GM12878 (cell line): Measurements from ENCODE around the gene ASF1B. TPM values are rescaled to one million over a fixed set of nuclear protein-coding genes. Genes with fewer than 3 reads are reported as not detected.

Experiments used
- ATAC-seq: fragments of 200-7000 bp; cut with Tn5 transposase; 3 replicates; pipeline ENCODE4 v1.9.1; 2020; ENCODE audit warnings: mild to moderate bottlenecking, moderate library complexity
- BruUV-seq: library from RNA; stranded (reverse); fragments of 400-500 nt; replicated peaks from 2 replicates; lab custom pipeline; 2021; lab: Mats Ljungman, UMichigan
- CTCF ChIA-PET: fragments of 300-600 bp; sonication (Branson Sonifier 250); formaldehyde crosslinking; extraction: SDS; loops from one replicate; lab custom pipeline; 2021; ENCODE audit warnings: inconsistent platforms; lab: Yijun Ruan, JAX
- POLR2A ChIA-PET: fragments of 350-600 bp; formaldehyde crosslinking; extraction: SDS; loops from one replicate; lab custom pipeline; 2021; ENCODE audit warnings: inconsistent platforms; lab: Charles Lee
- RAD21 ChIA-PET: fragments of 300-600 bp; sonication (Branson Sonifier 250); formaldehyde crosslinking; loops from one replicate; lab custom pipeline; 2023; ENCODE audit warnings: antibody characterized with exemption; ENCODE audit not compliant: unreplicated experiment; lab: Charles Lee
- SMC1A ChIA-PET: fragments of 300-600 bp; sonication (Branson Sonifier 250); formaldehyde crosslinking; loops from one replicate; lab custom pipeline; 2023; ENCODE audit not compliant: unreplicated experiment, uncharacterized antibody; lab: Charles Lee
- DNase-seq: peaks from one replicate; pipeline ENCODE4 v3.0.0-alpha.2; 2011; ENCODE audit warnings: low read depth, low spot score
- FAIRE-seq: peaks from 3 replicates; lab custom pipeline; 2011; peaks lifted over from hg19 to GRCh38; lab: Jason Lieb, UNC
- H2AFZ ChIP-seq: 2 replicates; pipeline ENCODE4 v1.6.0; 2011; ENCODE audit warnings: low read depth, low read length, control low read depth; ENCODE audit not compliant: control insufficient read depth
- H3K27ac ChIP-seq: 2 replicates; pipeline ENCODE4 v1.5.1; 2011; ENCODE audit warnings: control low read depth; ENCODE audit not compliant: control insufficient read depth, insufficient read depth
- H3K27me3 ChIP-seq, 2 experiments: replicated peaks in 1 of 2; 2 replicates each; pipeline versions ENCODE4 v1.6.0 to v1.6.1; 2011; ENCODE audit warnings: low read length in 1 of 2; ENCODE audit not compliant: control insufficient read depth in 2 of 2, insufficient read depth in 2 of 2
- H3K36me3 ChIP-seq, 2 experiments: 2 replicates each; pipeline ENCODE4 v1.5.1; 2011; ENCODE audit warnings: low read length in 1 of 2; ENCODE audit not compliant: control insufficient read depth in 2 of 2, insufficient read depth in 2 of 2
- H3K4me1 ChIP-seq: 2 replicates; pipeline ENCODE4 v1.6.1; 2011; ENCODE audit warnings: mild to moderate bottlenecking, low read length, moderate library complexity, mixed read lengths; ENCODE audit not compliant: control insufficient read depth, insufficient read depth
- H3K4me2 ChIP-seq: 2 replicates; pipeline ENCODE4 v1.6.0; 2011; ENCODE audit warnings: control low read depth; ENCODE audit not compliant: control insufficient read depth, insufficient read depth
- H3K4me3 ChIP-seq: fragments of 200-600 bp; sonication (generic); 2 replicates; pipeline ENCODE4 v1.5.1; 2016
- H3K79me2 ChIP-seq: 2 replicates; pipeline ENCODE4 v1.6.0; 2011; ENCODE audit warnings: low read length; ENCODE audit not compliant: control insufficient read depth, insufficient read depth
- H3K9ac ChIP-seq: 2 replicates; pipeline ENCODE4 v1.8.0; 2011; ENCODE audit warnings: low read length, control low read depth, mixed read lengths; ENCODE audit not compliant: control insufficient read depth, insufficient read depth
- H3K9me3 ChIP-seq: replicated peaks from 3 replicates; pipeline ENCODE4 v1.5.1; 2011; ENCODE audit warnings: mild to moderate bottlenecking, low read length; ENCODE audit not compliant: control insufficient read depth, insufficient read depth
- H4K20me1 ChIP-seq: 2 replicates; pipeline ENCODE4 v1.6.0; 2011; ENCODE audit not compliant: control insufficient read depth, insufficient read depth
- ASH2L ChIP-seq: fragments of 300-600, 200-600 bp; sonication (generic); IDR thresholded peaks from 2 replicates; pipeline ENCODE4 v1.6.1; 2017; ENCODE audit warnings: low read depth, mild to moderate bottlenecking, borderline replicate concordance
- BACH1 ChIP-seq: fragments of 450-650 bp; IDR thresholded peaks from 2 replicates; pipeline ENCODE4 v1.6.1; 2017; ENCODE audit warnings: mild to moderate bottlenecking, borderline replicate concordance
- CBFB ChIP-seq: IDR thresholded peaks from 2 replicates; pipeline ENCODE4 v1.6.1; 2016; ENCODE audit warnings: antibody characterized with exemption, low read depth
- CHD1 ChIP-seq: IDR thresholded peaks from 2 replicates; pipeline ENCODE4 v1.6.1; 2012; ENCODE audit warnings: low read depth, low read length, improper control_type of control experiment
- IRF5 ChIP-seq: fragments of 450-650 bp; IDR thresholded peaks from 2 replicates; pipeline ENCODE4 v1.6.1; 2017; ENCODE audit warnings: borderline replicate concordance
- MEF2A ChIP-seq: IDR thresholded peaks from 2 replicates; pipeline ENCODE4 v1.6.1; 2011; ENCODE audit warnings: low read depth, mild to moderate bottlenecking, low read length, moderate library complexity; ENCODE audit not compliant: insufficient read depth
- NR2C1 ChIP-seq: fragments of 450-650 bp; IDR thresholded peaks from 2 replicates; pipeline ENCODE4 v1.6.1; 2017; ENCODE audit warnings: antibody characterized with exemption, mild to moderate bottlenecking, moderate library complexity
- PML ChIP-seq: IDR thresholded peaks from 2 replicates; pipeline ENCODE4 v1.6.1; 2012; ENCODE audit warnings: low read length, inconsistent platforms
- POLR2AphosphoS2 ChIP-seq: IDR thresholded peaks from 2 replicates; pipeline ENCODE4 v1.6.1; 2011; ENCODE audit warnings: low read depth, mild to moderate bottlenecking, low read length, improper control_type of control experiment, moderate library complexity
- POU2F2 ChIP-seq: IDR thresholded peaks from 3 replicates; pipeline ENCODE4 v1.6.1; 2011; ENCODE audit warnings: low read depth, mild to moderate bottlenecking, low read length, borderline replicate concordance
- SMAD1 ChIP-seq: fragments of 450-650 bp; IDR thresholded peaks from 2 replicates; pipeline ENCODE4 v1.6.1; 2018; ENCODE audit warnings: mild to moderate bottlenecking, low read depth; ENCODE audit not compliant: partially characterized antibody
- STAT1 ChIP-seq: fragments of 450-650 bp; conservative IDR thresholded peaks from 2 replicates; pipeline ENCODE4 v1.6.1; 2014; ENCODE audit warnings: antibody characterized with exemption, mild to moderate bottlenecking
- TCF7 ChIP-seq: IDR thresholded peaks from 2 replicates; pipeline ENCODE4 v1.6.1; 2014; ENCODE audit warnings: antibody characterized with exemption, borderline replicate concordance
- WGBS: methylation state at CpG from one replicate; pipeline ENCODE4 v1.1.6; 2016; ENCODE audit warnings: low lambda C conversion rate; ENCODE audit not compliant: insufficient replicate concordance, insufficient coverage; ENCODE audit errors: missing lambda C conversion rate; 5-methylcytosine and 5-hydroxymethylcytosine counted together
- in situ Hi-C: fragments of 300-500 bp; cut with MboI; formaldehyde crosslinking; loops from 9 replicates; pipeline ENCODE4 v1.14.3; 2018; ENCODE audit warnings: mixed read lengths
- intact Hi-C: fragments of 100-400 bp; cut with micrococcal nuclease; formaldehyde crosslinking; loops from one replicate; pipeline ENCODE4 v1.14.2; 2022; ENCODE audit not compliant: unreplicated experiment
- polyA plus RNA-seq, 11 experiments: library from polyadenylated mRNA; depleted of rRNA in 4 of 11; unstranded in 6 of 11; stranded (reverse) in 5 of 11; fragments of >200 nt; fragmentation: Nextera tagmentation in 4 of 11; fragmentation: Illumina TruSeq in 1 of 11; extraction: Ambion mirVana in 4 of 11; extraction: Trizol in 1 of 11; gene quantifications; 1 replicate in 1 of 11; 2 replicates in 10 of 11; pipeline versions ENCODE4 v1.2.1 to v1.2.3, GENCODE V29; 2011 to 2016; ENCODE audit warnings: inconsistent platforms in 2 of 11, missing spikeins in 2 of 11, low read depth in 1 of 11
- total RNA-seq, 4 experiments: library from RNA; depleted of rRNA in 3 of 4; stranded (reverse); fragments of >200 nt in 3 of 4; fragmentation: Illumina TruSeq in 1 of 4; extraction: Trizol in 1 of 4; gene quantifications; 2 replicates each; pipeline versions ENCODE4 v1.2.1 to v1.2.3, GENCODE V29; 2013 to 2021

Gene ASF1B
- total and polyA plus RNA-seq, 10 of the 15 experiments (the other 5 are each of a cell fraction or from before 2014, with no cell fraction given): 10.4 to 217 (median 90.2) TPM

- intact Hi-C loops: no loop called here
- ATAC-seq (no peak), DNase-seq (no peak), FAIRE-seq (no peak)
- Histone ChIP-seq H3K4me3 (no peak overlapping the region), H3K79me2 (no peaks in the 10 kb centered on the region), H4K20me1 (no peaks in the 10 kb centered on the region), H3K27me3 (no peaks in the 10 kb centered on the region), H3K36me3 (no peaks in the 10 kb centered on the region), H2AFZ (no peak overlapping the region), H3K9ac (no peak overlapping the region), H3K4me1 (no peaks in the 10 kb centered on the region), H3K4me2 (no peak overlapping the region), H3K9me3 (no peaks in the 10 kb centered on the region), H3K27ac (no peak overlapping the region)
- ChIA-PET SMC1A (interaction anchor here (0.9 kb wide), 1 partner anchor 41 kb away, joined by 3 read pairs; no protein-coding TSS in a partner anchor), POLR2A (no interaction called here), RAD21 (no interaction called here), CTCF (interaction anchor here (0.7 to 2.0 kb wide), 3 partner anchors 10 to 164 kb away, joined by 3 to 6 read pairs (median 5); no protein-coding TSS in a partner anchor)
- TF ChIP-seq IRF5 (no peak), MEF2A (no peak), PML (no peak), POLR2AphosphoS2 (no peak), NR2C1 (no peak), ASH2L (no peak), POU2F2 (no peak), TCF7 (no peak), BACH1 (no peak), STAT1 (no peak), CBFB (no peak), CHD1 (no peak), SMAD1 (no peak)
- in situ Hi-C loops: no loop called here
- BruUV-seq: no TSS peak
- 25% methylated on average over 12 of the region's 14 CpGs for WGBS
Measured at GRCh38 chr19:14183741-14184350, 47.5 kb upstream of the ASF1B start.
